Breast epithelium (tissue), 3 donors: Measurements from ENCODE around the gene PRF1.

ENCODE experiments used
- CTCF ChIP-seq, 3 donors: fragments of 450-650 bp; IDR thresholded peaks; one replicate each; pipeline ENCODE4 v1.5.1; 2016 to 2017; ENCODE audit warnings: antibody characterized with exemption in 3 of 3, mild to moderate bottlenecking in 3 of 3, moderate library complexity in 3 of 3
- POLR2A ChIP-seq: fragments of 450-650 bp; IDR thresholded peaks from one replicate; pipeline ENCODE4 v1.6.1; 2016; ENCODE audit warnings: antibody characterized with exemption, mild to moderate bottlenecking, moderate library complexity

DNA sequence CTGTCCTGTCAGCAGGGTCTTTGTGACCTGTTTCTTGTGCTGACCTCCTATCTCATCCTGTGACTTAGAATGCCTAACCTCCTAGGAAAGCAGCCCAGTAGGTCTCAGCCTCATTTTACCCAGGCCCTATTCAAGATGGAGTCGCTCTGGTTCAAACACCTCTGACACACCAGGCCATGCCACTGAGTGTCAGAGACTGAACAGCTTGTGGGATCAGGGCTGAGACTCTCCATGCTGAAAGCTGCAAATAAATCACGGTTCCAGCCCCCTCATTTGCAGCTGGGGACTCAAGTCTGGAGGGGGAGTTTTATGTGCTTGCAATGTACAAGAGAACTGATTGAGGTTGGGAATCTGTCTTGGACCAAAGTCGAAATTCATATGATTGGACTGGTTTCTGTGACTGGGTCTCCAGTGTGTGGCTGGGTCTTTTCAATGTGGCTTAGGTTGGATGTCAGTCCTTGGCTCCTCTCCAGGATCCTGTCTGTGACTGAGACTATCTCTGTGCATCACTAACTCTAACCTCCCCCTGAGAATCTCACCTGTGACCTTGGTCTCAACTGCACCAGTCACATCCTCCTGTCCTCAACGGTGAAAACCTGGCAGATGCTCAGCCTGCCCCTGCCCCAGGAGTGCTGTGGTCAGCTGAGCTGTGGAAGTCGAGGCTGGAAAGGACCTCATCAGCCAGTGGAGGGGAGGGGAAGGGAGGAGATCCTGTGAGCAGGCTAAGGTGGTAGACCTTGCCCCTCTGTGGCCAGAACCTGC lies 11.7 kb downstream of the PRF1 start:
- no peak for TF ChIP-seq CTCF (IDR thresholded peaks at IDR 0.05)
- TF ChIP-seq POLR2A = no peak
